Measurements from ENCODE around the gene ASIC1. TPM values are rescaled to one million over a fixed set of nuclear protein-coding genes. Genes with fewer than 3 reads are reported as not detected.

Gene ASIC1
- total and polyA plus RNA-seq, 2 of the 4 experiments (the other 2 are of a cell fraction): 1.6 to 9.9 TPM

GRCh38 chr12:50123203-50123602, 65.8 kb downstream of the ASIC1 start:
- ATAC-seq (ENCODE audit: low read depth) (no peak), DNase-seq (peak; percentile 15)
- no peak overlapping the region for H2AK9ac ChIP-seq (replicated peaks; ENCODE audit: low read depth, low read length, poor library complexity)
- H3K9me3 ChIP-seq (ENCODE audit: control insufficient read depth, insufficient read depth, low read length): no peaks in the 10 kb centered on the region
- intact Hi-C loops (cut with micrococcal nuclease) (no loop called here), in situ Hi-C loops (cut with MboI; ENCODE audit: low sequenced_read_pairs) (no loop called here), dilution Hi-C loops (cut with HindIII; ENCODE audit: low sequenced_read_pairs, unreplicated experiment) (no loop called here)
- peaks cover 13 to 57% of the 10 kb centered on the region in 2 experiments for H3K79me1 ChIP-seq (ENCODE audit: low read depth in 1 of 2, low read length in 2 of 2)
- no peak overlapping the region for H3K23ac ChIP-seq (ENCODE audit: low read depth, low read length)
- no peak overlapping the region for H2BK20ac ChIP-seq (ENCODE audit: low read depth, low read length)
- no peak overlapping the region for H4K5ac ChIP-seq (ENCODE audit: low read depth, low read length)
- no peak overlapping the region for H4K91ac ChIP-seq (ENCODE audit: insufficient read depth, low read depth, low read length)
- H2AFZ ChIP-seq (replicated peaks; ENCODE audit: low read length, poor library complexity): no peak overlapping the region
- H3K4me2 ChIP-seq (ENCODE audit: low read depth, low read length): no peak overlapping the region
- H3K4me1 ChIP-seq (ENCODE audit: control insufficient read depth, insufficient read depth, low read length): no peaks in the 10 kb centered on the region
- H4K20me1 ChIP-seq (ENCODE audit: insufficient read depth, low read length): peaks cover 5% of the 10 kb centered on the region; the same call in 1 of the 2 replicates
- no peak overlapping the region for H2AK5ac ChIP-seq (ENCODE audit: low read depth, low read length)
- no peak overlapping the region for H2BK120ac ChIP-seq (ENCODE audit: low read depth, low read length)
- H3K9ac ChIP-seq (ENCODE audit: low read depth, low read length): no peak overlapping the region
- H3K56ac ChIP-seq (ENCODE audit: extremely low read depth, insufficient read depth, low read length): no peak overlapping the region
- H3K18ac ChIP-seq (ENCODE audit: low read depth, low read length): no peak overlapping the region
- TF ChIP-seq, protein P1, sequence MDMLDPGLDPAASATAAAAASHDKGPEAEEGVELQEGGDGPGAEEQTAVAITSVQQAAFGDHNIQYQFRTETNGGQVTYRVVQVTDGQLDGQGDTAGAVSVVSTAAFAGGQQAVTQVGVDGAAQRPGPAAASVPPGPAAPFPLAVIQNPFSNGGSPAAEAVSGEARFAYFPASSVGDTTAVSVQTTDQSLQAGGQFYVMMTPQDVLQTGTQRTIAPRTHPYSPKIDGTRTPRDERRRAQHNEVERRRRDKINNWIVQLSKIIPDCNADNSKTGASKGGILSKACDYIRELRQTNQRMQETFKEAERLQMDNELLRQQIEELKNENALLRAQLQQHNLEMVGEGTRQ (IDR thresholded peaks at IDR 0.05; ENCODE audit: low read depth, low read length): no peak
- TF ChIP-seq RAD21 (IDR thresholded peaks at IDR 0.05; ENCODE audit: low read length) (no peak), ELK1 (IDR thresholded peaks at IDR 0.05; ENCODE audit: borderline replicate concordance, low read depth, low read length) (no peak), NFE2L2 (IDR thresholded peaks at IDR 0.05; ENCODE audit: low read depth, low read length) (no peak), CEBPB (IDR thresholded peaks at IDR 0.05; ENCODE audit: low read depth, low read length) (no peak), MAFK (IDR thresholded peaks at IDR 0.05; ENCODE audit: low read depth, low read length) (no peak), FOS (IDR thresholded peaks at IDR 0.05; ENCODE audit: low read depth, low read length) (no peak), SMC3 (IDR thresholded peaks at IDR 0.05; ENCODE audit: low read depth, low read length) (no peak), BHLHE40 (IDR thresholded peaks at IDR 0.05; ENCODE audit: low read depth, low read length) (no peak), MAZ (IDR thresholded peaks at IDR 0.05; ENCODE audit: borderline replicate concordance, low read depth, low read length) (no peak), MXI1 (IDR thresholded peaks at IDR 0.05; ENCODE audit: borderline replicate concordance, low read depth, low read length) (no peak), RFX5 (IDR thresholded peaks at IDR 0.05; ENCODE audit: low read depth, low read length) (no peak), CHD1 (IDR thresholded peaks at IDR 0.05; ENCODE audit: low read depth, low read length) (no peak)
- H3K9me1 ChIP-seq (ENCODE audit: insufficient read depth, low read length): peaks cover 5% of the 10 kb centered on the region; the same call in 1 of the 2 replicates
- WGBS, 2 experiments (ENCODE audit: extremely low coverage in 2 of 2, insufficient read length in 1 of 2): no CpG with 5 or more reads among the region's 2 CpGs
- no peak overlapping the region for H2BK15ac ChIP-seq (ENCODE audit: low read depth, low read length)
- no TSS peak for BruUV-seq (replicated peaks)
- no peak overlapping the region for H3K14ac ChIP-seq (replicated peaks; ENCODE audit: low read depth, low read length)
- no peak overlapping the region for H3K4me3 ChIP-seq (ENCODE audit: insufficient read depth, low read depth, low read length)
- CTCF ChIA-PET: interaction anchor here (3.3 kb wide), 1 partner anchor 12 kb away, joined by 13 read pairs; the partner anchor contains the start of gene COX14
- H3K27me3 ChIP-seq (ENCODE audit: control insufficient read depth, insufficient read depth, low read length): no peaks in the 10 kb centered on the region
- H2BK5ac ChIP-seq (ENCODE audit: low read depth, low read length, poor library complexity, severe bottlenecking): no peak overlapping the region
- no peak overlapping the region for H3K4ac ChIP-seq (ENCODE audit: low read depth, low read length)
- peaks cover 30% of the 10 kb centered on the region for H3K36me3 ChIP-seq (ENCODE audit: control insufficient read depth, insufficient read depth, low read length)
- POLR2A ChIA-PET (ENCODE audit: unreplicated experiment): no interaction called here
- H3K27ac ChIP-seq (ENCODE audit: insufficient read depth, low read length): no peak overlapping the region
- H4K8ac ChIP-seq (ENCODE audit: low read depth in 2 of 2, low read length in 2 of 2): no peak overlapping the region

Data from IMR-90 (cell line).